ENCODE measurements around the gene RAI1. TPM values are rescaled to one million over a fixed set of nuclear protein-coding genes. Genes with fewer than 3 reads are reported as not detected.
A peak's percentile ranks its signal among the peaks of the same experiment; 100 is the strongest.

The RAI1 gene
- polyA plus RNA-seq, 2 of the 4 experiments (the other 2 are of a cell fraction): 3.5 to 23.8 TPM

GRCh38 chr17:17683710-17684365 lies 2.6 kb downstream of the RAI1 start:
- DNase-seq (ENCODE audit: low read depth in 1 of 2, low spot score in 1 of 2) (no peak), ATAC-seq (no peak), FAIRE-seq (no peak)
- H3K4me3 ChIP-seq: peak overlapping the region; percentile 77
- H3K27ac ChIP-seq: peak overlapping the region; percentile 94 to 97
- H3K9me3 ChIP-seq: no peaks in the 10 kb centered on the region
- CTCF ChIA-PET: interaction anchor here (0.5 to 8.9 kb wide), 13 partner anchors 10 to 1694 kb away, joined by 3 to 112 read pairs (median 6); no protein-coding TSS in a partner anchor
- peak overlapping the region; percentile 84 for H3K4me2 ChIP-seq
- WGBS (ENCODE audit: missing lambda C conversion rate): 85% methylated on average over 7 of the region's 7 CpGs
- H3K4me1 ChIP-seq: peaks cover 57% of the 10 kb centered on the region
- POLR2A ChIA-PET: interaction anchor here (1.0 to 2.3 kb wide), 2 partner anchors 91 to 152 kb away, joined by 4 to 6 read pairs; no protein-coding TSS in a partner anchor
- no peak for TF ChIP-seq HDAC2 (IDR thresholded peaks at IDR 0.05)
- TF ChIP-seq GATA3 (IDR thresholded peaks at IDR 0.05; ENCODE audit: borderline replicate concordance): no peak
- TF ChIP-seq, protein P1, sequence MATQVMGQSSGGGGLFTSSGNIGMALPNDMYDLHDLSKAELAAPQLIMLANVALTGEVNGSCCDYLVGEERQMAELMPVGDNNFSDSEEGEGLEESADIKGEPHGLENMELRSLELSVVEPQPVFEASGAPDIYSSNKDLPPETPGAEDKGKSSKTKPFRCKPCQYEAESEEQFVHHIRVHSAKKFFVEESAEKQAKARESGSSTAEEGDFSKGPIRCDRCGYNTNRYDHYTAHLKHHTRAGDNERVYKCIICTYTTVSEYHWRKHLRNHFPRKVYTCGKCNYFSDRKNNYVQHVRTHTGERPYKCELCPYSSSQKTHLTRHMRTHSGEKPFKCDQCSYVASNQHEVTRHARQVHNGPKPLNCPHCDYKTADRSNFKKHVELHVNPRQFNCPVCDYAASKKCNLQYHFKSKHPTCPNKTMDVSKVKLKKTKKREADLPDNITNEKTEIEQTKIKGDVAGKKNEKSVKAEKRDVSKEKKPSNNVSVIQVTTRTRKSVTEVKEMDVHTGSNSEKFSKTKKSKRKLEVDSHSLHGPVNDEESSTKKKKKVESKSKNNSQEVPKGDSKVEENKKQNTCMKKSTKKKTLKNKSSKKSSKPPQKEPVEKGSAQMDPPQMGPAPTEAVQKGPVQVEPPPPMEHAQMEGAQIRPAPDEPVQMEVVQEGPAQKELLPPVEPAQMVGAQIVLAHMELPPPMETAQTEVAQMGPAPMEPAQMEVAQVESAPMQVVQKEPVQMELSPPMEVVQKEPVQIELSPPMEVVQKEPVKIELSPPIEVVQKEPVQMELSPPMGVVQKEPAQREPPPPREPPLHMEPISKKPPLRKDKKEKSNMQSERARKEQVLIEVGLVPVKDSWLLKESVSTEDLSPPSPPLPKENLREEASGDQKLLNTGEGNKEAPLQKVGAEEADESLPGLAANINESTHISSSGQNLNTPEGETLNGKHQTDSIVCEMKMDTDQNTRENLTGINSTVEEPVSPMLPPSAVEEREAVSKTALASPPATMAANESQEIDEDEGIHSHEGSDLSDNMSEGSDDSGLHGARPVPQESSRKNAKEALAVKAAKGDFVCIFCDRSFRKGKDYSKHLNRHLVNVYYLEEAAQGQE (IDR thresholded peaks at IDR 0.05): no peak
- TF ChIP-seq ZNF302 (CRISPR knock-in tag; IDR thresholded peaks at IDR 0.05): no peak
- TF ChIP-seq MAZ (IDR thresholded peaks at IDR 0.05; ENCODE audit: borderline replicate concordance, low read depth, low read length): no peak
- TF ChIP-seq, protein P2, sequence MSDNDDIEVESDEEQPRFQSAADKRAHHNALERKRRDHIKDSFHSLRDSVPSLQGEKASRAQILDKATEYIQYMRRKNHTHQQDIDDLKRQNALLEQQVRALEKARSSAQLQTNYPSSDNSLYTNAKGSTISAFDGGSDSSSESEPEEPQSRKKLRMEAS (IDR thresholded peaks at IDR 0.05): no peak

- FAIRE-seq (no peak), ATAC-seq (no peak; a peak in 2 of 6 replicates), DNase-seq (ENCODE audit: low read depth in 1 of 2, low spot score in 1 of 2) (no peak)
- H3K27ac ChIP-seq: peak overlapping the region; percentile 84 to 88
- POLR2A ChIA-PET: no interaction called here
- CTCF ChIA-PET: interaction anchor here (1.3 to 8.9 kb wide), 4 partner anchors 9 to 175 kb away, joined by 4 to 112 read pairs (median 38); no protein-coding TSS in a partner anchor
- no peak for TF ChIP-seq TP53 (CRISPR knock-in tag; IDR thresholded peaks at IDR 0.05)
- no peak for TF ChIP-seq SREBF2 (IDR thresholded peaks at IDR 0.05)
- TF ChIP-seq, protein P2 (IDR thresholded peaks at IDR 0.05): no peak
- TF ChIP-seq POLR2AphosphoS2 (conservative IDR thresholded peaks at IDR 0.05; ENCODE audit: low read length): no peak
- no peak for TF ChIP-seq PHF8 (IDR thresholded peaks at IDR 0.05; ENCODE audit: borderline replicate concordance, low read depth)
- no peak for TF ChIP-seq RNF2 (IDR thresholded peaks at IDR 0.05; ENCODE audit: borderline replicate concordance, low read depth)
- no peak for TF ChIP-seq JUN (IDR thresholded peaks at IDR 0.05)
- TF ChIP-seq TFCP2L1 (CRISPR knock-in tag; IDR thresholded peaks at IDR 0.05): no peak
- no peak for TF ChIP-seq NR3C1 (IDR thresholded peaks at IDR 0.05)
- no peak for TF ChIP-seq CHD2 (IDR thresholded peaks at IDR 0.05; ENCODE audit: low read length, partially characterized antibody)
- TF ChIP-seq FOXS1 (CRISPR knock-in tag; IDR thresholded peaks at IDR 0.05): no peak
- no peak for TF ChIP-seq ESRRA (IDR thresholded peaks at IDR 0.05; ENCODE audit: borderline replicate concordance, low read length)
- peak overlapping the region; percentile 84 for H3K4me2 ChIP-seq
- H3K9me3 ChIP-seq: no peaks in the 10 kb centered on the region
- H3K4me3 ChIP-seq: no peak overlapping the region
- 54% methylated on average over 15 of the region's 15 CpGs for WGBS (ENCODE audit: missing lambda C conversion rate)
- peaks cover 70% of the 10 kb centered on the region for H3K4me1 ChIP-seq
These were observed 3.9 kb downstream of the RAI1 start for GRCh38 chr17:17684906-17685774.

Data from A549 (cell line).